K562 (cell line): Measurements from ENCODE around the gene CHKB. TPM values are rescaled to one million over a fixed set of nuclear protein-coding genes. Genes with fewer than 3 reads are reported as not detected.
A peak's percentile ranks its signal among the peaks of the same experiment; 100 is the strongest.
"Not testable (repeated sequence)": the region's sequence is repeated elsewhere in the genome, so short reads cannot be mapped to it uniquely, and the experiment has no call there.

ENCODE experiments used
- ATF7 ChIP-seq: fragments of 450-650 bp; IDR thresholded peaks from 2 replicates; pipeline ENCODE4 v1.7.1; 2014; ENCODE audit warnings: mild to moderate bottlenecking, moderate library complexity
- DACH1 ChIP-seq: fragments of 450-650 bp; IDR thresholded peaks from 2 replicates; pipeline ENCODE4 v1.6.1; 2018; ENCODE audit not compliant: partially characterized antibody
- GTF2E2 ChIP-seq: fragments of 200-800 bp; sonication (Bioruptor generic); IDR thresholded peaks from 2 replicates; pipeline ENCODE4 v1.6.1; 2016; ENCODE audit warnings: missing genetic modification characterization, missing compliant biosample characterization
- MAFF ChIP-seq: IDR thresholded peaks from 2 replicates; pipeline ENCODE4 v1.6.1; 2012; ENCODE audit warnings: low read length, improper control_type of control experiment
- MAFG ChIP-seq: fragments of 450-650 bp; conservative IDR thresholded peaks from 2 replicates; pipeline ENCODE4 v1.6.1; 2016; ENCODE audit warnings: missing genetic modification characterization, missing compliant biosample characterization
- MECOM ChIP-seq: fragments of 250-450 bp; sonication (Bioruptor Pico); IDR thresholded peaks from 2 replicates; pipeline ENCODE4 v1.8.0; 2022; ENCODE audit warnings: inconsistent platforms
- PKNOX1 ChIP-seq: fragments of 450-650 bp; IDR thresholded peaks from 2 replicates; pipeline ENCODE4 v1.6.1; 2016
- REST ChIP-seq, 2 experiments: fragments of 450-650 bp; formaldehyde crosslinking in 1 of 2; IDR thresholded peaks; 2 replicates each; pipeline versions ENCODE4 v1.4.0 to v1.6.1; 2014 to 2020; ENCODE audit warnings: mild to moderate bottlenecking in 2 of 2, borderline replicate concordance in 1 of 2, low read depth in 1 of 2
- TFE3 ChIP-seq: fragments of 450-650 bp; formaldehyde crosslinking; IDR thresholded peaks from 2 replicates; pipeline ENCODE4 v1.4.0; 2020; ENCODE audit warnings: mild to moderate bottlenecking, mixed read lengths
- TOE1 ChIP-seq, 2 experiments: fragments of 450-650 bp in 1 of 2; sonication (generic) in 1 of 2; formaldehyde crosslinking in 1 of 2; IDR thresholded peaks; 2 replicates each; pipeline versions ENCODE4 v1.7.1 to v1.8.0; 2016 to 2022; ENCODE audit warnings: borderline replicate concordance in 2 of 2, mild to moderate bottlenecking in 2 of 2, antibody characterized with exemption in 1 of 2, inconsistent platforms in 1 of 2, low read depth in 1 of 2, missing genetic modification reagents in 1 of 2, moderate library complexity in 1 of 2
- USF1 ChIP-seq: sonication (generic); formaldehyde crosslinking; IDR thresholded peaks from 2 replicates; pipeline ENCODE4 v1.9.0; 2022; ENCODE audit warnings: mild to moderate bottlenecking, missing genetic modification reagents
- polyA plus RNA-seq, 8 experiments: library from polyadenylated mRNA; depleted of rRNA in 4 of 8; stranded (reverse) in 5 of 8; unstranded in 3 of 8; fragments of >200 nt; fragmentation: Nextera tagmentation in 2 of 8; fragmentation: Illumina TruSeq in 1 of 8; extraction: Ambion mirVana in 2 of 8; extraction: Trizol in 1 of 8; gene quantifications; 2 replicates each; pipeline versions ENCODE4 v1.2.1 to v1.2.3, GENCODE V29; 2011 to 2014; ENCODE audit warnings: inconsistent platforms in 1 of 8, missing spikeins in 1 of 8
- total RNA-seq, 7 experiments: library from RNA; depleted of rRNA in 6 of 7; stranded (reverse); fragments of >200 nt in 6 of 7; fragmentation: Illumina TruSeq in 2 of 7; extraction: Trizol in 2 of 7; gene quantifications; 2 replicates each; pipeline versions ENCODE4 v1.2.1 to v1.2.3, GENCODE V29; 2011 to 2021; ENCODE audit warnings: low replicate concordance in 1 of 7

CHKB gene
- total and polyA plus RNA-seq, 9 of the 15 experiments (the other 6 are each of a cell fraction or from before 2014, with no cell fraction given): 2.7 to 31.0 (median 11.0) TPM

- TF ChIP-seq REST (IDR thresholded peaks at IDR 0.05; ENCODE audit: borderline replicate concordance) (peak; percentile 39; the same call in 1 of the 2 replicates), TFE3 (CRISPR knock-in tag) (peak; percentile 98), GTF2E2 (tag) (0 out of 2 replicates have a peak, but pooled peaks have one; percentile 48), MAFF (peak; percentile 6; the same call in 1 of the 2 replicates), ATF7 (peak; percentile 32), USF1 (CRISPR knock-in tag) (peak; percentile 80), PKNOX1 (peak; percentile 96), DACH1 (peak; percentile 32), MAFG (peak; percentile 42; the same call in 1 of the 2 replicates), TOE1 (IDR thresholded peaks at IDR 0.05; ENCODE audit: borderline replicate concordance) (peak; percentile 98), MECOM (CRISPR knock-in tag) (peak; percentile 75)
- not testable (repeated sequence) for TF ChIP-seq REST (CRISPR knock-in tag; IDR thresholded peaks at IDR 0.05; ENCODE audit: low read depth); TOE1 (CRISPR knock-in tag; IDR thresholded peaks at IDR 0.05; ENCODE audit: borderline replicate concordance, low read depth)
Measured at GRCh38 chr22:50533856-50534711, 48.6 kb downstream of the CHKB start (continued).
